Measurements from ENCODE around the gene PDZRN3.

Gene PDZRN3

DNA sequence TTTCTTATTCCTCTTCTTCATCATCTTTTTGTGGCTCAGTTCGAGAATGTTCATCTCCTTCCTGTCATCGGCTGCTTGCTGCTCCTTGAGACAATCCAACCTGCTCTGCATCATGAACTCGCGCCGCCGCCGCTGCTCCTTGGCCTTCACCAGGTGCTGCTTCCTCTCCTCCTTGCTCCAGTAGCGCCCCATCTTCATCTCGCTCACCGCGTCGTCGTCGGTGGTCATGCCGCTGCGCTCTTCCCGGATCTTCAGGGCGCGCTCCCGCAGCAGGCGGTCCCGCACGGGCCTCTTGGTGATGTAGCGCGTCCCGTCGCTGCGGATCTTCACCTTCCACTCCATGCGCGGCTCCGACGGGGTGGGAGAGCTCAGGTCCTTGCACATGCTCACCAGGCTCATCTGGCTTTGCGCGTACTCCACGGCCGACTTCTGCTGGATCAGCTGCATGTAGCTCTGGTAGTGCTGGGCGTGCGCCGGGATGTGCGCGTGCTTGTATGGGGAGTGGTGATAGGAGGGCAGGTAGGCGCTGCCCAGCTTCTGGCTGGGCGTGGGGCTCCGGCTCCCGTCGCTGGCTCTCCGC lies 241.2 kb downstream of the PDZRN3 start:
- DNase-seq (ENCODE audit: low read depth): no peak

DNA sequence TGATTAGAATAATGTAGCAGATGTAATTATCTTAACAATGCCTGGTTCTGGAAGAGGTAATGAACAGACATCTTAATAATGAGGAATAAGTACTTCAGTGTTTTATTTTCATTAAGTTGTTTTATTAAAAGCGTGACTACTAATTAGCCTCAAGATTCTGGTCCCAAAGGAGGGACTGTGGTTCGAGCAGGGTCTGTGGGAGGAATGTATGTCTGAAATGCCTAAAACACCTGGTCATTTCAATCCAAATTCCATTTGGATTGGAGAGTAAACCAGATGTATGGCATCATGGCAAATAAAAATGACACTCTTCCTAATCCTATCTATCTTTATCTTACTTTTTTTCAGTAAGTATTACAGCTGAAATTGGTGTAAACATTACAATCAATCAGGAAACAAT lies 243.2 kb downstream of the PDZRN3 start:
- no peak for DNase-seq (ENCODE audit: low read depth)

DNA sequence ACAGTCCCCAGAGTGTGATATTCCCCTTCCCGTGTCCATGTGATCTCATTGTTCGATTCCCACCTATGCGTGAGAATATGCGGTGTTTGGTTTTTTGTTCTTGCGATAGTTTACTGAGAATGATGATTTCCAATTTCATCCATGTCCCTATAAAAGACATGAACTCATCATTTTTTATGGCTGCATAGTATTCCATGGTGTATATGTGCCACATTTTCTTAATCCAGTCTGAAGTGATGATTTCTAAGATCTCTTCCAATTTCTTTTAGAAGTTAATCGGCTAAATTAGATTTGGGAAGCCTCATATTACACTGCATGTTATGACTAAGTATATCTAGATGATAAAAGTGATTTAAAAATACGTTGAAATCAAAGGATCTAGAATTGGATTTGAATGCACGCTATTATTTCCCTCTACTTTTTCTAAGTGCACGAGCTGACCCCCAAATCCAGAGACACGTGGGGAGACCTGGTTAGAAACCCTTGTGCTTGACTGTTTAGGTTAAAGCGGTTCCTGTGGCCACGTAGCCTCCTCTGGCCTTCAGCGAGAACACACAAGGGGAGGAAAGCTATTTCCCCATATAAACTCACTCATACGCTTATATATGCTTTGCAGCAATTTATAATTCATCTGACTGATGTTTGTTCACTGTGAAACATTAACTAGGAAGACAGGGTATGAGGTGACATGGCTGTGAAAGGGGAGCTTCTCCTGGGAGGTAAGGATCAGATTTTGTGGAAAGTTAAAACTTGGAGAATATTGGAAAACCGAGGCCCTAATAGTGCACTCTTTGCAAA lies 243.8 kb downstream of the PDZRN3 start:
- DNase-seq (ENCODE audit: low read depth): no peak

DNA sequence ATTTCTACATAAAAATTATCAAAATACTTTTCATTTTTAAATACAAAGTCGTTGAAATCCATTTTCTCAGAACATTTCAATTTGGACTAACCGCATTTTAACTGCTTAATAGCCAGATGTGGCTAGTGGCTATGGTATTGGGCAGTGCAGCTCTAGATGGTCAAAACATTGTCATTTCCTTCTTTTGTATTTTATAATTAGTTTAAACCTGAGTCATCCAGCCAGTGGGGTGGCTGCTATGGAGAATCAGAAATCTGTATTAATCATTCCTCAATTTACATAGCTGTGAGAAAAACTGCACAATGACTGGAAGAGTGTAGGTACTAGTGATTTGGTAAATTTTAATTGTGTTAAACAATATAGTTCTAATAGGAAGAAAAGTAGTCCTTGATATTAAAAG lies 245.3 kb downstream of the PDZRN3 start:
- no peak for DNase-seq (ENCODE audit: low read depth)

DNA sequence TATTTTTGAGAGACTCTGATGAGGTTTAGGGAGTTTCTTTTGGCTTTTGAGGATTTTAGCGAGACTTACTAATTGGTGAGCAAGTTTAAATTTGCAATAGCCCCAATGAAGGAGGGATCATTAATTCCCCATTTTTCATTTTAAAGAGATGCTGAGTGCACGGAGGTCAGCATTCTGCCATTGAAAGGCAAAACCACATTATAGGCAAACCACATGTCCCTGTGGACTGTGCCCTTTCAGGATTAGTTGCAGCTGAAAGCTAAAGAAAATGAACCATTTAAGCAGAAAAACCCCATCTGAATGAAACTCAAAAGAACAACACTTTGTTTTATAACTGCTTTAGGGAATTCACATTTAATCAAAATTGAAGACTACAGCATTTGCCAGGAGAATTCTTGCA lies 246.5 kb downstream of the PDZRN3 start:
- DNase-seq (ENCODE audit: low read depth): no peak

DNA sequence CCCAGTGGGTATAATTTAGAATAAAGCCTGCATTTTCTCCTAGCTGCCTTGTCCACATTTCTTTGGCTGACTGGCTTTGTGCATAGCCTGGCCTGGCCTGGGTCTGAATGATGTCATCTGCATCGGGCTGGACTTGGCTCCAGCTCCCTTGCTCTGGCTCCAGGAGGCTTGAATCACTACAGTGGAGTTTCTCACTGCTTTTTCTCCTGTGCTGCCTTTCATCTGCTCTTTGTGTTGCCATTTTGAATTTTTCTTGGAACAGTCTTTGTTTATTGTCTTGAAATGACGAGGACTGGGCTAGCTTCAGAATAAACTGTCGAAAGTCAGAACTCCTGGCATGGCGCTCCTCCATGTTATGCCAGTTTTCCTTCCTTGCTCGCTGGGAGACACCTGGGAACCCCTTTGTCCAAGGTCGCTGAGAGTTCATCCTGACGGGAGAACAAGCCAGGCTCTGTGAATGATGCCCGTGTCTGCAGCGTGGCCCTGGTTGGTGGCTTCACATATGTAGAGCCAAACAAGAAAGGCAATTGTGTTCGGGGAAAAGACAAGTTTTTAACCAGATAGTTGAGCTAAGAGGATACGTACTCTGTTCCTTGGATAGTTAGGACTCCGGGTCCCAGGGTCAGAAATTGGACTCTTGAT lies 258.9 kb downstream of the PDZRN3 start:
- no peak for DNase-seq (ENCODE audit: low read depth)

DNA sequence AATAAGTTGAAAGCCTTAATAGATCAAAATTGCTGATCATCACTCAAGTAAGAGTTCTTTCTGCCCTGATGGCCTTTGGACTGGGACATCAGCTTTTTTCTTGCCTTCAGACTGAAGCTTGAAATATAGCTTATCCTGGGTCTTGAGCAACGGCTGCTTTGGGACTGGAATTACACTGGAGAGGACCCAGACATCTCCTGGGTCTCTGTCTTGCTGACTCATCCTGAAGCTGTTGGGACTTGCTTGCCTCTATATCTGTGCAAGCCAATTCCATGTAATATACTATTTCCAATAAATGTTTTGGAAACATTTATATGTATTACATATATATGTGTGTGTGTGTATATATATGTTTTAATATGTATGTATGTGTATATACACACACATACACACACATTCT lies 260.2 kb downstream of the PDZRN3 start:
- no peak for DNase-seq (ENCODE audit: low read depth)

DNA sequence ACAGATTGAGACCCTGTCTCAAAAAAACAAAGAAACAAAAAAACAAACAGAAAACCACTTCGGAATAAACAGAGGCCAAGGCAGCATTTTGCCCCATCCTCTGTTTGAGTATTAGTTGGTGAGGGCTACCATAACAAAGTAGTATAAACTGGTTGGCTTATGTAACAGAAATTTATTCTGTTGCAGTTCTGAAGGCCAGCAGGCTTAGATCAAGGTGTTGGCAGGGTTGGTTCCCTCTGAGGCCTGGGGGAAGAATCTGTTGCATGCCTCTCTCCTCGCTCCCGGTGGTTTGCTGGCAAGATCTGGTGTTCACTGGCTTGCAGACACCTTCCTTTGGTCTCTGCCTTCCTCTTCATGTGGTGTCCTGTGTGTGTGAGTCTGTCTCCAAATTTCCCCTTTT lies 261.6 kb downstream of the PDZRN3 start:
- DNase-seq (ENCODE audit: low read depth): no peak

DNA sequence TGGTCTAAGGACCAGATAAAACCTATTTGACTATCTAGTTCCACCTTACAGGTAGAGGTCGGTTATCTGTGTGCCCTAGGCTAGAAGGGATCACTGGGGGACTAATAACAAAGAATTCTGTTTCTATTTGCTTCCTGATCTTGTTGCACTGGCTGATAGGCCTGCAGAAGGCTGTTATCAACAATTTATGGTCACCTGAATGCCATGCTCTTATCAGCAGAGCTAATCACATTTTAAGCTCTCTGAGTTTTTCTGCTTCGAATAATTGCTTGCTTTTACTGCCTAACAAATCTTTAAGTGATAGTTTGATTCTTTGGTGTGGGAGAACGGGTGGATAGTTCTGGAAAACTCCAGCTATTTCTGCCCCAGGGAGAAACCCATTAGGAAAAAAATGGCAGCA lies 263.1 kb downstream of the PDZRN3 start:
- no peak for DNase-seq (ENCODE audit: low read depth)

DNA sequence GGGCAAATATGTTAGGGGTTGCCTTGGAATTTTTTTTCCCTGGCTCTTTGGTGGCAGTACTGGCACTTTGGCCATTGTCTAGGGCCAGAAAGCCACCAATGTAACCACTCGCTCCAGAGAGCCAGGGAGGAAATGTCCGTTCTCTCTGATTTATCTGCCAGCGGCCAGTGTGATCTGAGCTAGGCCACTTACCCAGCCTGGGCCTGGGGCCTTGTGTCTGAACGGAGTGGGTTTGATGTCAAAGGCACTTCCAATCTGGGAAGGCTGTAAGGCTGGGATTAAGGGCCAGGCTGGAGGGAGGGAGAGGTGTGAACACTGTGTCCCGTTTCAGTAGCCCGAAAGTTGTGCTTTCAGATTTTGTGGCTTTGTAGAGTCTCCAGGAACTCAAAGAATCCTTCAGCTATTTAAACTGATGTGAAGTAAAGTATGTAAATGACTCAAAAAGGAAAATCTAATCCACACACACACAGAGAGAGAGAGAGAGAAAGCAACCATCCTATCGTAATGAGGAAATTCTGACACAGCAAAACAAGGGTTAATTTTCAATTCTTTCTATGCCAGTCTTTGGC lies 271.0 kb downstream of the PDZRN3 start:
- no peak for DNase-seq (ENCODE audit: low read depth)

DNA sequence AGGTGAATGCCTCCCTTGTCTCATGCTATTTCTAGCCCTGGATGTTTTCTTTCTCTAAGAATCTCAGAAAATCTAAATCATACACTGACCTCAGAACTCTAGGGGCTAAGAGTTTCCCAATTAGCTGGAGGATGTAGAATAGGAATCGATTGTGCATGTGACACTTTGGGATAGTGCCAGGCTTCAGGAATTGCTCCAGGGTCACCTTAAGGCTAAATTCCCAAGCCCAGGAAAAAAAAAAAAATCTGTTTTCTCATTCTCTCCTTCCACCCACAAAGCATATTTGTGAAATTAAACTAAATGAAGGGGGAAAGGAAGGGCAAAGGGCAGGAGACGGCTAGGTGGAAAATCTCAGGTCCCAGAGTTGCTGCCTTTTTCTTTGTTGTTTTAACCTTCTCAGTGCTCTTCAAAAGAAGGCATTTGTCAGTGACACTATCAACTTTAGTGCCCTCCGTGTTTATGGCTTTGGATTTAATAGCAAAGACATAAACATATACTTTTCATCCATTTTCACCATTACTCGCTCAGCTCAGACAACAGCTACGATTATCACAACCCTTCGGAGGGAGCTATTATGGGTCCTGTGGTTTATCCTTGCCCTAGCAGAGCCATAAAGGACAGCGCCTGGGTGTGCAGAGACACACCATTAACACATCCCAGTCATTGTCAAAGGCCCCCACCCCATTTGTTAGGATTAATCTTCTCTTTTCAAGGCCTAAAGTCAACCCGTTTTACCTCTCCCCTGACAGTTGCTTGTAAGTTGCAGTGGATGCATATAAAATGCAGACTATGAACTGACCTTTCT lies 271.7 kb downstream of the PDZRN3 start:
- no peak for DNase-seq (ENCODE audit: low read depth)

DNA sequence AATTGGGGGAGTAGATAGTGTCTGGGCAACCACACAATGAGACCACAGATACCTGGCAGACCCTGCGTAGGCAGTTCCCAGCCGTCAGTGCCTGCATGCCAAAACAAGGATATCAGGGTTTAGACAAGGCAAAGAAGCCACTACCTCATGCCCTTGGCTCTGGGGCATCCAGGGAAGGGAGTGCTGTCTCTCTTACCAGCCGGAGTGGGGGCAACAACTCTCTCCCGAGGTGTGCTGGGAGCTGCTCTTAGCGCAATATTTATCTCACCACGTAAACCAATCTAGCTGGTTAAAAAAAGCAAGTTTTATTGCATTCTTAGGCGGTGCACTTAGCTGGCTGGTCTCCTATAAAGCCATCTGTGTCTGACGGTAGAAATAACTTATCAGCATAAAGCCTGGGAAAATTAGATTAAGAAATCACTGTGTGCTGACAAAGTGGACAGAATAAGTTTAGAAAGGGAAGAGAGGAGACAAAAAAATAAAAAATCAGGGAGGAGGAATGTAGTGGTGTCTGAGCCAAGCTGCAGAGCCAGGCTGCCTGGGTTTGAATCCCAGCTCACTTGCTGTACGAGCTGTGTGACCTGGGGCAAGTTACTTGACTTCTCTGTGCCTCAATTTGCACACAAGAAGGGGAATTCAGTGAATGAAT lies 273.2 kb downstream of the PDZRN3 start:
- DNase-seq (ENCODE audit: low read depth): no peak

DNA sequence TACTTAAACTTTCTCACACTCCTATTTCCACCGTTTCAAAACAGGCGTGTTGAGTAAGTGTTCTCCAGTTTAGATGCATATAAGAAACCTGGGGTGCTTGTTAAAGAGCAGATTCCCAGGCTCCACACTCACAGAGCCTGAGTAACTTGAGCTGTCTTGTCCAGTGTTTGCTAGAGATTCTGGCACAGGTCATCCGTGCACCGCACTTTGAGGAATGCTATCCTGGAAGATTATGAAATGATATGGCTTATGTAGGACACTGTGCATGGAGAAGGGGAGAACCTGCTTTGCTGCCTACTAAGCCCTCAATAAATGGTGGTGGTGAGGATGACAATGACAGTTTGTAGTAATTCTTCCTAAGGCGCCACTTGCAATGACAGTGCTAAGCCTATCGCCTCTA lies 273.7 kb downstream of the PDZRN3 start:
- DNase-seq (ENCODE audit: low read depth): no peak

DNA sequence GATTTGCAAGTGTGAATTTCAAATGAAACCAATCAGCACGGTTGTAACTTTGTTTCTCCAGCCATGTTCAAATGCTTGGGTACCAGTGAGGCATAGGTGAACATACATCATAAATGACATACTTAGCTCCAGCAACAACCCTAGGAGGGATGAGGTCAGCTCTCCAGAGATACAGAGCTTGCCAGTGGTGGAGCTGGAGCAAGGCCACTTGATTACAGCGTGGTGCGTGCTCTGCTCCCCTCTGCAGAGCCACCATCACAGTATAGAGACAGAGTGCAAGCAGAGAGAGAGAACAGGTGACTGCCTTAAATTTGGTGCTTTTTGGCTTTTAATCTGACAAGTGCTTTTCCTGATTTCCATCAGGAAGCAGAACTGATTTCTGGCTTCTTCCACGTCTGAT lies 275.1 kb downstream of the PDZRN3 start:
- DNase-seq (ENCODE audit: low read depth): no peak

DNA sequence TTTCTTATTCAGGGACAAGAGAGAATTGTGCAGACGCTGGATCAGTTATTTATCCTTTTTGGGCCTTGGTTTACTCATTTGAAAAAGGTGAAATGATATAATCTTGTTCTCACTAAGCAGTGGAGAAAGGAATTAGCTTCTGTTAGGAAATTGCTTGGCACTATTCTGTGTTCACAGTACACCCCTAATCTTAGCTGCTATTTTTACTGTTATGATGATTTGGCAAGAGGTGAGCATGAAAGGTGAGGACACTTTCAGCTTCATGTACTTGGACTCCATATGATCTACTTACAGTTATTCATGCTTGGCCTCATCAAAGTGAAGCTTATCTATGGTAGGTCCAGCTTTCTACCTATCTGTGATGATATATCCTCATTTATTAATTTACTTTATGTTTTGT lies 282.7 kb downstream of the PDZRN3 start:
- DNase-seq (ENCODE audit: low read depth): no peak

DNA sequence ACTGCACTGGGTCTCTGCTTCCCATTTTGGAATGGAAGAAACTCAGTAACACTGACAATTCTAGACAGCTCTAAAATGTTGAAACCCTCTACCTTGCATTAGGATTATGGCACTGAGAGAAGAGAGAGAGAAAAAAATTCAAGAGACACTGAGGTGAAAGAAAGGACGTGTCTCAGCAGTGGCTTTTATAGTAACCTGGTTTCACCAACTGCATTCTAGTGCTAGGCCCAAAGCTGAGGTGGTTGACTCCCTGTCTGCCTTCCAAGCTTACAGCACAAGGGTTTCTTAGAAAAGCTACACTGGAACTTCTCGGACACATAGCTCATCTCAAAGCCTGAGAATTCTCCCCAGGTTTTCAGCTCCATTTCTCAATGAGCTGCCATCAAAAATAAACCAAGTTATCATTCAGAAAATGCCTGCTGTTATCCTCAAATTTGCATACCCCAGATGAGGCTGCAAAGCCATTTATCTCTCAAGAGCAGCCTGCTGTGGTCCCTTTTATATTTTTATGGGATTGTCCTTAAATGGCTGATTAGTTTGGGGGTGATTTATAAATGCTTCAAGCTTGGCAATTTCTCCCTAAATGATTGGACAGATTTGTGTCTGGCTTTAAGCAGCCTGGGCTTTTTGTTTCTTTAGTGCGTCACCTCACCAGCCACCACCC lies 283.3 kb downstream of the PDZRN3 start:
- DNase-seq (ENCODE audit: low read depth): no peak

DNA sequence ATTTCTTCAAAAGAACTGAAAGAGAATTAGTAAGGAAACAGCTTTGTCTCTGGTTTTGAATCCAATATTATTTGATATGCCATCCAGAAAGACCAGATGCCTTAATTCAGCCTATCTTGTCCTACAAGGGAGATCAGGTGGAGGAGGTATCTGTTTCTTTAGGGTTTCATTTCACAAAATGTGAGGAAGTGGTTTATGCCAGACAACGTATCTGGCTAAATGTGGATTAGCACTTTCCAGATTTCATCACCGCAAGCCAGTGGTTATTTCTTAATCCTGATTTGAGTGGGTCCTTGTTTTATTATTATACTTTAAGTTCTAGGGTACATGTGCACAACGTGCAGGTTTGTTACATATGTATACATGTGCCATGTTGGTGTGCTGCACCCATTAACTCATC lies 292.2 kb downstream of the PDZRN3 start:
- no peak for DNase-seq (ENCODE audit: low read depth)
